Motor neuron (in vitro differentiated cells): ENCODE data around the gene PARP2. TPM values are rescaled to one million over a fixed set of nuclear protein-coding genes. Genes with fewer than 3 reads are reported as not detected.
"Not testable (repeated sequence)": the region's sequence is repeated elsewhere in the genome, so short reads cannot be mapped to it uniquely, and the experiment has no call there.

Source experiments
- ATAC-seq, 8 experiments: fragments of 200-7000 bp; cut with Tn5 transposase; replicated peaks in 6 of 8; 2 replicates each; pipeline ENCODE4 v1.8.0; 2021; ENCODE audit warnings: mild to moderate bottlenecking in 8 of 8, moderate library complexity in 8 of 8
- H3K27ac ChIP-seq, 2 donors: fragments of 250-450 bp; sonication (Bioruptor Pico); 2 replicates each; pipeline ENCODE4 v1.9.0; 2021; ENCODE audit warnings: antibody characterized with exemption in 2 of 2, mild to moderate bottlenecking in 2 of 2, moderate library complexity in 1 of 2
- H3K4me1 ChIP-seq, 2 donors: fragments of 250-450 bp; sonication (Bioruptor Pico); replicated peaks in 1 of 2; 2 replicates each; pipeline ENCODE4 v1.6.1; 2021; ENCODE audit warnings: antibody characterized with exemption in 2 of 2, mild to moderate bottlenecking in 2 of 2, moderate library complexity in 1 of 2
- H3K4me3 ChIP-seq, 5 donors: fragments of 250-450 bp; sonication (Bioruptor Pico); 2 replicates each; pipeline ENCODE4 v1.9.0; 2021; ENCODE audit warnings: antibody characterized with exemption in 5 of 5, mild to moderate bottlenecking in 5 of 5, moderate library complexity in 4 of 5
- WGBS, 10 experiments: fragments of 450-650 bp; shearing (Covaris generic); methylation state at CpG; one replicate each; pipeline ENCODE4 v1.0.0; 2022; 5-methylcytosine and 5-hydroxymethylcytosine counted together
- in situ Hi-C, 9 experiments: fragments of 400-800 bp; cut with MboI; loops; one replicate each; pipeline ENCODE4 v1.15.0; 2021; ENCODE audit warnings: low sequenced_read_pairs in 9 of 9, low pct_unique_long_range_greater_than_20kb in 2 of 9; ENCODE audit not compliant: unreplicated experiment in 9 of 9
- total RNA-seq, 8 experiments: library from RNA; unstranded; fragments of 300-600 nt; gene quantifications; 2 replicates each; pipeline versions ENCODE4 v1.2.3 to v1.2.4, GENCODE V29; 2022

PARP2 gene
- total RNA-seq, 8 experiments from 2014 or later: 9.4 to 55.4 (median 33.9) TPM

DNA sequence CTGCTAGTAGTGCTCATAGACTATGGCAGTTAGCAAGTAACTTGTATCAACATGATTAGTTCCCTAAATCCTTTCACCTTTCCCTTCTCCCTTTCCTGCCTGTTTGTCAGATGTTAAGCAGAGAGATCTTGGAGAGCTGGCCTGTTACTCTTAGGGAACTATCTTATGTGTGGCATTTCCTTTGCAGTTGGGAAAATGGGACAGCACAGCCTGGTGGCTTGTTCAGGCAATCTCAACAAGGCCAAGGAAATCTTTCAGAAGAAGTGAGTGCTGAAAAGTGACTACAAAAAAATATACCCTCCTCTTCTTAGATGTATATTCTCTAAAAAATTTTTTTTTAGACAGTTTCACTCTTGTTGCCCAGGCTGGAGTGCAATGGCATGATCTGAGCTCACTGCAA lies 7.4 kb downstream of the PARP2 start:
- peak in 3 of 8 experiments; percentile 64 to 75 (median 70) for ATAC-seq
- no peak overlapping the region for H3K27ac ChIP-seq
- H3K4me1 ChIP-seq: no peaks in the 10 kb centered on the region
- H3K4me3 ChIP-seq: no peak overlapping the region
- in situ Hi-C loops: no loop called here

DNA sequence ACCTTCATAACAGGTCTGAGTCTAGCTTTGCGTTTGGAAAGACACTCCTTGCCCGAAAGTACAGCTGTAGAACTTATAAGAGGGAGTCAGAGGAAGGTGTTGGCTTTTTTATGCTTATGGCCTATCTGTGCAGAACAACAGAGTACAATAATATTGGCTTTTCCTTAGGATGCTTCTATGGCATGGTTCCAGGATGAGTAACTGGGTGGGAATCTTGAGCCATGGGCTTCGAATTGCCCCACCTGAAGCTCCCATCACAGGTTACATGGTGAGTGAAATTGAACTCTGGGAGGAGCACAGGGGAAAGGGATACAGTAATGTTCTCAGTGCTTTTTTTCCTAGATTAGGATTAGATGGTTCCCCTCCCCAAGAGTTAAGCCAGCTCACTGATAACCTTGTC lies 13.0 kb downstream of the PARP2 start:
- WGBS, 10 experiments: 50 to 100% (median 88%) methylated on average over 1 to 3 of the region's 3 CpGs; no CpG with 5 or more reads in 2 of the 10 experiments
- no peak overlapping the region for H3K27ac ChIP-seq
- no peak overlapping the region for H3K4me3 ChIP-seq
- in situ Hi-C loops: no loop called here
- H3K4me1 ChIP-seq: no peaks in the 10 kb centered on the region
- ATAC-seq: no peak

DNA sequence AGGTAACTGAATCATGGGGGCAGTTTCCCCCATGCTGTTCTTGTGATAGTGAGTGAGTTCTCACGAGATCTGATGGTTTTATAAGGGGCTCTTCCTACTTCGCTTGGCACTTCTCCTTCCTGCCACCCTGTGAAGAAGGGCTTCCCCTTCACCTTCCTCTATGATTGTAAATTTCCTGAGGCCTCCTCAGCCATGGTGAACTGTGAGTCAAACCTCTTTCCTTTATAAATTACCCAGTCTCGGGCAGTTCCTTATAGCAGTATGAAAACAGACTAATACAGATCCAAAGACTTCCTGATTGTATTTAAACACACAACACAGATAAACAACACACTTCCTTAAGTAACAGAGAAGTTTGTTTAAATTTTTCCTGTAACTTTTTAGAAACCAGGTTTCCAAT lies 15.0 kb downstream of the PARP2 start:
- ATAC-seq, in situ Hi-C loops, H3K27ac ChIP-seq, H3K4me3 ChIP-seq, H3K4me1 ChIP-seq: not testable (repeated sequence)
- WGBS, 10 experiments: 89 to 100% (median 100%) methylated on average over 1 to 3 of the region's 3 CpGs; no CpG with 5 or more reads in 4 of the 10 experiments

DNA sequence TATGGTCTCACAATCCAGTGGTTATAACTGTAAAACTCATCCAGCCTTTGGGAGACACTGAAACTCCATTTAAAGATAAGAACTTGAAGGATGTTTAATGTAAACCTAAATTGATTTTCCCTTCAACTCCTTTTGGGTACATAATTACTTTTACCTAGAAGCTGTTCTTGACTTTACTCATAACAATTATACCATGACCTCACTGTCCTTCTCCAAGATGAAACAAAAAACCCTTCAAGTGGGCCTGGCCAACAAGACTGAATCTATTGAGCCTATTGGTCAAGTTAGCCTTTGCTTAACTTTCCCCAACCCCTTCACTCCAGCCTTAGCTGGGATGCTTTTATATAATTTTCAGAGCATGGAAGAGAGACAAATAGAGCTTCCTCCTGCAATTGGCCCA lies 22.5 kb downstream of the PARP2 start:
- in situ Hi-C loops: no loop called here
- ATAC-seq: no peak
- no peak overlapping the region for H3K4me3 ChIP-seq
- H3K4me1 ChIP-seq: no peaks in the 10 kb centered on the region
- H3K27ac ChIP-seq: no peak overlapping the region

DNA sequence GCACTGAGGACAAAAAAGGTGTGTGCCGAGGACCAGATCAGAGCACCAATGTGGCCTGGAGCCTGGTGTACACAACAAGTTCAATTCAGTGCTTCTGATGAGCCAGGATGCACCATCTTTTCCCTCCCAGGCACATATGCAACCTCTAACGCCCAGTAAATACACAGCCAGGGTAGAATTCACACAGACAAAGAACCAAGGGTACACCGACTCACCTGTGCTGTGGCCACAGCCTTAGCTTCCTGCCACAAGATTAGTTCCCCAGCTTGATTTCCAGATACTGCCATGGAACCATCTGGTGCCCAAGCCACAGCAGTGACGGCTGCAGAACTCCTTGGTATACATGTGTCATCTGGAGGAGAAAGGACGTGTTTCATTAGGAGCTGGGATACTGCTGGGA lies 29.4 kb downstream of the PARP2 start:
- H3K4me1 ChIP-seq: no peaks in the 10 kb centered on the region
- no peak overlapping the region for H3K27ac ChIP-seq
- no peak for ATAC-seq
- WGBS, 10 experiments: 60 to 100% (median 83%) methylated on average over 1 to 4 of the region's 5 CpGs; no CpG with 5 or more reads in 3 of the 10 experiments
- no peak overlapping the region for H3K4me3 ChIP-seq
- in situ Hi-C loops: no loop called here

DNA sequence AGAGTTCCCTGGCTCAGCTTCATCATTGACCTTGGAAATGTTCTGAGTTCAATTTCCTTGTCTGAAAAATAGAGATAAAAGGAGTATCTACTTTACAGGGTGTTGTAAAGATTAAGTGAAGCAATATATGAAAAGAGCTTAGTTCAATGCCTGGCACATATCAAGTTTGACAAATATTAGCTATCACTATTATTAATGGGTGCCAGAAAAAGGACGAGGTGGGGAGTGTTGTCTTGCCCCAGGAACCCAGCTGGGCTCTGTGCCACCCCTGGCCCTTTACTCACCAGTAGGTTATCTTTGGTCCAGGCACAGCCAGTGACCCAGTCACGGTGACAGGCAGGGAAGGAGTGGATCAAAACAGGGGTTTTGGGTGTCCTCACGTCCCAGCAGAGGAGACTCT lies 32.0 kb downstream of the PARP2 start:
- no peak for ATAC-seq
- 0 to 100% (median 83%) methylated on average over 1 to 3 of the region's 3 CpGs; no CpG with 5 or more reads in 1 of the 10 experiments for WGBS, 10 experiments
- in situ Hi-C loops: no loop called here
- Histone ChIP-seq H3K4me1 (no peaks in the 10 kb centered on the region), H3K4me3 (no peak overlapping the region), H3K27ac (no peak overlapping the region)

DNA sequence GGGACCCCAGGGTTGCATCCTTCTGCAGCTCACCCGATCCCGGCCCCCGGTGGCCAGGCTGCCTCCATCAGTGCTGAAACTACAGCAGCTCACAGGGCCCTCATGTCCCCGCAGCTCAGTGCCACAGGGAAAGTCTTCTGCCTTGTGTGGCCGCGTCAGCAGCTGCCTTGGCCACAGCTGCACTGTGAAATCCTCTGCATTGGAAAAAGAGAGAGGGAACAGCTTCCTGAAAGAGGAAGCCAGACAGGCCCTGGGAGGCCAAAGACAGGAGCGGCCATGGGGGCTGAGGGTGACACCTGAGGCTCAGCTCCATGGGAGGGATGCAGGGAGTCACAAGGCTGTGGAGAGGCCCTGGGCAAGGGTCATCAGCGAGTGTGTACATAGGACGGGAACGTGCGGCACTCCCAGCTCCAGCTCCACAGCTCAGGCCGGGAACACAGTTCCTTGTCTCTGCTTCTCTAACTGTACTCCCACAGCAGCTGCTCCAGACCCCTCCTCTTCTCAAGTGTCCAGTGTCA lies 32.7 kb downstream of the PARP2 start:
- 74 to 100% (median 94%) methylated on average over 2 to 8 of the region's 12 CpGs; no CpG with 5 or more reads in 4 of the 10 experiments for WGBS, 10 experiments
- in situ Hi-C loops: no loop called here
- H3K4me3 ChIP-seq: no peak overlapping the region

DNA sequence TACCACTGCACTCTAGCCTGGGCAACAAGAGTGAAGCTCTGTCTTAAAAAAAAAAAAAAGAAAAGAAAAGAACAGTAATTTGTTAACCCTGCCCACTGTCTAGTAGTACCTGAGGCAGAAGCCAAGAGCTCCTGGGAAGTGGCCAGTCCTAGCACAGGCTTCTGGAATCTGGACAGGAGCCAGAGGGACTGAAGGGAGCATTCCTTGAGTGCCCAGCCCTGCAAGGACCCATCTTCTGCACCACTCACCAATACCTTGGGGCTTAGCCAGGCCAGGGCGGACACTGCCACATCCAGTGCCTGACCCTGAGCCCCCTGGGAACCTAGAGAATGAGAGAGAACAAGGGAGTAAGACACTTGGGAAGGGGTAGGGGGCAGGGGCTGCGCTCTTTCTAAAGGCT lies 33.7 kb downstream of the PARP2 start:
- ATAC-seq: no peak
- in situ Hi-C loops: no loop called here
- WGBS, 10 experiments: 100% methylated on average over 1 to 2 of the region's 2 CpGs; no CpG with 5 or more reads in 7 of the 10 experiments
- Histone ChIP-seq H3K27ac (no peak overlapping the region), H3K4me3 (no peak overlapping the region), H3K4me1 (no peaks in the 10 kb centered on the region)

More for the DNA sequence above, 32.7 kb downstream of the PARP2 start:
- Histone ChIP-seq H3K4me1 (no peaks in the 10 kb centered on the region), H3K27ac (no peak overlapping the region)
- ATAC-seq: no peak

DNA sequence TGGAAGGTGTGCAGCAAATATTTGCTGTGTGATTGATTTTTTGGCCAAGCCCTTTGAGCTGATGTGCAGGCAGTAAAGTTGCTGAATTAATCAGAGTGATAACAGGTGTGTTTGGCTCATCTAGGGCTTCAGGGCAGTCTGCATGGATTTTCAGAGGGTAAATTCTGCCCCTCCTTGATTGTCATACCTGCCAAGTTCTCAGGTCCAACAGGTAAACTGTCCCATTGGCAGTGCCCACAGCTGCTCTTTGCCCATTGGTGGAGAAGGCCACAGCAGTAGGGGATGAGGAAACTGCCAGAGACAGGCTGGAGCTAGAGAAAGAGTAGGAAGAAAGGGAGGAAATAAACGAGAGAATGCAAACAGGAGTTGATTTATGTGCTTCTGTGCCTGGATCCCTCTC lies 36.3 kb downstream of the PARP2 start:
- WGBS, 10 experiments: 0 to 88% (median 50%) methylated on average over 1 of the region's 1 CpG; no CpG with 5 or more reads in 5 of the 10 experiments
- Histone ChIP-seq H3K27ac (no peak overlapping the region), H3K4me1 (no peaks in the 10 kb centered on the region), H3K4me3 (no peak overlapping the region)
- in situ Hi-C loops: no loop called here
- ATAC-seq: no peak

DNA sequence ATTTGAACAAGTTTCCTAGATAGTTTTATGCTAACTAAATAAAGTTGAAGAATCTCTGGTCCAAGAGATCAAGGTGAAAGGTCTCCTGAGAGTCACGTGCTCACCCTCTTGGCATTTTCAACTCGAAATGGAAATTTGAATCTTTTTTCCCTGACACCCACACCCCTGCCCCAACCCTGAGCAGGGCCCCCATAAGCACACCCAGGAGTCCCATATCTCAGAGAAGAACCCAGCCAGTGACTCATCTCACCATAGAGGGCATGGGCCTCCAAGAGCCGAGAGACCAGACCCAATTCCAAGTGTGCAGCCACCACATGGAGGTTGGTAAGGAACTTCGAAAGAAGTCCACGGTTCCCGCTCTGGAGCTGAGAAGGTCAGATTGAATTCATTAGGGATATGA lies 37.2 kb downstream of the PARP2 start:
- Histone ChIP-seq H3K4me1 (no peaks in the 10 kb centered on the region), H3K27ac (no peak overlapping the region), H3K4me3 (no peak overlapping the region)
- 58 to 100% (median 85%) methylated on average over 1 to 5 of the region's 6 CpGs for WGBS, 10 experiments
- in situ Hi-C loops: no loop called here
- ATAC-seq: no peak

DNA sequence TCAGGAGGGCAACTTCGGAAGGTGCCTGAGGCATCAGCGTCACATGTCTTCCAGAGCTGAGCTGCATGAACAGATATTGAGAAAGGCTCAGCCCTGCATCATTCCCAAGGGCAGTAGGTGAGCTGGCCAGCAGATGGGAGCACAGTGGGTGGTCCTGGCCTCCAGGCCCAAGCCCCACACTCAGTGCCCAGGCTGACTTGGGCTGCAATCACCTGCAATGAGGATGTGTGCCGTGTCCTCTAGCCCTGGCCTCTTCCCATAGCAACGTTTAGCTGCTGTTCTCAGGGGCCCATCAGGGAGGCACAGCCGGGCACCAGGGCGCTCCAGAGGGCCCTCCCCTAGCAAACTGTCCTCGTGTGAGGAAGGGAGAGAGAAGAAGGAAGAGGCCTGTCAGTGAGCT lies 37.9 kb downstream of the PARP2 start:
- WGBS, 10 experiments: 80 to 100% (median 93%) methylated on average over 1 to 3 of the region's 7 CpGs; no CpG with 5 or more reads in 6 of the 10 experiments
- in situ Hi-C loops: no loop called here
- H3K4me3 ChIP-seq: no peak overlapping the region
- H3K4me1 ChIP-seq: no peaks in the 10 kb centered on the region
- no peak overlapping the region for H3K27ac ChIP-seq
- no peak for ATAC-seq

DNA sequence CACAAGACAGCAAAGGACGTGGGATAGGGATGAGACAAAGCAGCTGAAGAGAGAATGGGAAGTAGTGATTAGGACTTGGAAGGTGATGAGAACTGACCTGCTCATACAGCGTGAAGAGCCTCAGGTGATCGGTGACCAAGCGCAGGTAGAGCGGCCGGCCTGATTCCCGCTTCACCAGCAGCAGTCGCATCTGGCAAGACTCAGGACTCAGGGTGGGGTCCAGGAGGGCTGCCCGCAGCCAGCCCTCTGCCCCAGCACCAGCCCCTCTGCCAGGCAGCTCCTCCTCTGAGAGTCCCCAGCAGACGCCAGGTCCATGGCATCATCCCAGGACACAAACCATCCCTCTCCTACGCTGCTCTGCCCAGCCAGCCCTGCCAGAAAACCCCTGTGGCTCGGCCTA lies 39.1 kb downstream of the PARP2 start:
- ATAC-seq: no peak
- H3K4me1 ChIP-seq: no peaks in the 10 kb centered on the region
- in situ Hi-C loops: no loop called here
- 40 to 100% (median 92%) methylated on average over 1 to 8 of the region's 12 CpGs; no CpG with 5 or more reads in 3 of the 10 experiments for WGBS, 10 experiments
- no peak overlapping the region for H3K4me3 ChIP-seq
- H3K27ac ChIP-seq: no peak overlapping the region

DNA sequence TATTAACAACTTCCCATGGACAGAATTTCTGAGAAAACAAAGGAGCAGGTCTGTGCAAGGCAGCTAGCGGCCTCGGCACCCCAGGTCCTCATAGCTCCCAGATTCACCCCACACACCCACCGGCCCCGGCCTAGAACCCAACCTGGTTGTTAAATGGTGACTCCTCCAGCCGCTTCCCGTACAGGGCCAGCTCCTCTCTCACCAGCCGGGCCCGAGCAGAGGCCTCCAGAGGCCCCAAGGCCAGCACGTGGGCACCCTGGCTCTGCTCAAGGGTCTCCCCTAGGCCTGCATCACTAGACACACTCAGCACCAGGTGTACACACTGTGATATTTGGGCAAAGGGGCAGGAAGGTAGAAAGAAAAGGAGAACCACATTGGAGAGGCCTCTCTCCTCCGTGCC lies 39.6 kb downstream of the PARP2 start:
- ATAC-seq: no peak

DNA sequence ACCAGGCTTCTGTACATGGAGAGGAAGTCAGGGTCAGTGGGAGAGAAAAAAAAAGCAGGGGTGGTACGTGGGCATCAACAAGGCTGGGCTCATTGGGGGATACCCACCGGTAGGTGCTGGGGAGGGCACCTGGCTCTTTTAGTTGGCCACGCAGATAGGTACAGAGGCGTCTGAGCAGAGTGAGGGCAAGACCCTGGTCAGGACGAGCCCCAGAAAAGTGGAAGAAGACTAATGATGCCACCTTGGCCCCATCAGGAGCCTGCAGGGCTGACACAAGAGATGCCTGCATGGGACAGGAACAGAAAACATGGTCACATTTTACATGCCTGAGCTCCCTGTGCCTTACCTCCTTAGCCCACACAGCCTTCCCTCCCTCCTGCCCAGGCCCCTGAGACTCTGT lies 40.2 kb downstream of the PARP2 start:
- H3K27ac ChIP-seq: no peak overlapping the region
- no peak for ATAC-seq
- H3K4me1 ChIP-seq: no peaks in the 10 kb centered on the region
- in situ Hi-C loops: no loop called here
- H3K4me3 ChIP-seq: no peak overlapping the region
- 88 to 100% methylated on average over 3 of the region's 5 CpGs; no CpG with 5 or more reads in 8 of the 10 experiments for WGBS, 10 experiments

More for the DNA sequence above, 39.6 kb downstream of the PARP2 start:
- WGBS, 10 experiments: 93 to 100% (median 97%) methylated on average over 2 to 5 of the region's 10 CpGs; no CpG with 5 or more reads in 7 of the 10 experiments
- H3K4me3 ChIP-seq: no peak overlapping the region
- no peaks in the 10 kb centered on the region for H3K4me1 ChIP-seq
- in situ Hi-C loops: no loop called here
- H3K27ac ChIP-seq: no peak overlapping the region
